HG02759 (cell line): ENCODE results near the gene NQO1.

Experiments used
- ATAC-seq: cut with Tn5 transposase; IDR thresholded peaks from one replicate; pipeline ENCODE4 v1.9.1; 2021; ENCODE audit warnings: mild to moderate bottlenecking, moderate library complexity; ENCODE audit not compliant: unreplicated experiment

Gene NQO1

DNA sequence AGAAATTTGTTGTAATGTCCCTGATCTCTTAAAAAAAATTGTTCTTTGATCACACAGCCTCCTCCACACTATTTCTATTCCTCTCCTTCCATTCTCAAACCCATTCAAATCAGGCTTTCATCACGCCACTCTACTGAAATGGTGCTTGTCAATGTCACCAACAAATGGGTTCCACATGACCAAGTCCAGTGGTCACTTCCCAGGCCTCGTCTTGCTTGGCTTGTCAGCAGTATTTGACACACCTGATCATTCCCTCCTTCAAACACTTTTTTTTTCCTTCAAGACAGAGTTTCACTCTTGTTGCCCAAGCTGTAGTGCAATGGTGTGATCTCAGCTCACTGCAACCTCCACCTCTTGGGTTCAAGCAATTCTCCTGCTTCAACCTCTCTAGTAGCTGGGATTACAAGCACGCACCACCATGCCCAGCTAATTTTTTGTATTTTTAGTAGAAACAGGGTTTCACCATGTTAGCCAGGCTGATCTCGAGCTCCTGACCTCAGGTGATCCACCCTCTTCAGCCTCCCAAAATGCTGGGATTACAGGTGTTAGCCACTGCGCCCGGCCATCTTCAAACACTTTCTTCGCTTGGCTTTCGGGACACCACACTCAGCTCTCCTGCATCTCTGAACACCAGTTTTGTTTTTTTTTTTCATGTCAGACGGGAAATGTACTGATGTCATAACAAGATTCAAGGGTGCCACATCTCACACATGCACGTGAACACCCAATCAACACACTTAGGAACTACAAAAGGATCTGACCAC, 18.3 kb downstream of the NQO1 start:
- ATAC-seq, result no peak

DNA sequence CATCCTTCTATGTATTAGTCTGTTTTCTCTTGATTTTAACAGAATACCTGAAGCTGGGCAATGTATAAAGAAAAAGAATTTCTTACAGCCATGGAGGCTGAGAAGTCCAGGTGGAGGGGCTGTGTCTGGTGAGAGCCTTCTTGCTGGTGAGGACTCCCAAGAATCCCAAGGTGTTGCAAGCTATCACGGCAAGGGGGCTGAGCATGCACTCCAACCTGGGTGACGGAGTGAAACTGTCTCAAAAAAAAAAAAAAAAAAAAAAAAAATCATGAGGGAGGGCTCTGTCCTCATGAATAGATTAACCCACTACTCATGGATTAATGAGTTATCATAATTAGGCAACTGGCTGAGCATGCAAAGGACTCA, 19.4 kb downstream of the NQO1 start:
- ATAC-seq, result no peak

DNA sequence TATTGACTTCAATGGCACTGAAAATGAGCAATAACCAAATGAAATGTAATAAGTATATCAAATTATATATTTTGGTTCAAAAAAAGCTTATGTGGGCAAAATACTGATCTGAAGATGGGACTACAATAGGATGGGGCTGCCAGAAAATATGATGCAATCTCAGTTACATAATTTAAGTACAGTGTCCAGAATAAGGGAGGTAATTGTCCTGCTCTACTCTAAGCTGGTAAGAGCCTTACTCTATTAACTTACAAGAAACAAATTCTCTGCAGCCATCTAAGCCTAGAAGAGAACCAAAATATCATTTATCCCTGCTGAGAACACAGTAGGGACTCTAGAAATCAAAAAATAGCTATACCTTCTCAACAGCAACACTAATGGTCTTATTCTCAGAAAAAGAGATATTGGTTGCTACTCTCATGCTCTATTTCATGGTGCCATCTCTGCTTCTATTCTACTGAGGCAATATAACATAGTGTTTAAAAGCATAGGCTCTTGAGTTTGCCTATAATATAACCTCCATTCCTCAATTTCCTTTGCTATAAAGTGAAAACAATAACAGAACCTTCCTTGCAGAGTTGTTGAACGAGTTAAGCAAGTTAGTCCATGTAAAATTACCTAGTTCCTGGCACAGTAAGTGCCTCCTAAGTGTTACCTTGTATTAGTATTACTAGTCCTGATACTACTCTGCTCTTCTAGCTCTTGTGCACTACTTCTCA, 19.9 kb downstream of the NQO1 start:
- no peak for ATAC-seq

DNA sequence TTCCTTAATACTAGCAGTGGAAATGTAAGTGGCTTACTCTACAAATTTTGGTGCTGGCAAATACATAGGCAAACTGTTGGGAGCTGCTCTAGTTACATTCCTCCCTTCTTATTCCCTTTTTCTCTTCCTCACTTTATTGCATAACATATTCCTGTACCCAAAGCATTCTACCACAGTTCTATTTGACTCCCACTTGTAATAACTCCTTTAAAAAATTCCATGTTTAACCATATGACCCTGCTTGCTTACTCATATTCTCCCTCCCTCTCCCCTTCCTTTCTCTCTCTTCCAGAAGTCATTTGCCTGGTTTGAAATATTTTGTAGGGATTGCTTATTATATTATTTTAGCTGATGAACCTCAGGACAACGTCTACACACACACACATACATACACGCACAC, 22.7 kb downstream of the NQO1 start:
- ATAC-seq, result no peak

DNA sequence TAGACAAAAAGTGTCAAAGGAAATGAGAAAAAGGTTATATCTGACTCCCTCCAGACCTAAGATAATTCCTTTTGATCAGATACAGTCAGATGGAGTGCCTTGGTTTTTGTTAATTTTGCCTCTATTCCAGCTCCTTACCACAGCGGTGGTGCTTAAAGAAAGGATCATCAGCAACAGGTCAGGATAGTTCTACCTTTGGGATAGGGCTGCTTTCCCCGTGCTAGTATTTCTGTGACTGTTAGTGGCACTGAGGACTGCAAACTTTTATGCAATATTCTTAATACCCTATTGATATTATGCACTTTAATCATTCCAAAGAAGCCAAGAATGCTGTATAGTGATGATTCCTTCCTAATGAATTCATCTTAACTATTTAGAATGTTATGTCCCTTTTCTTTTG, 24.5 kb downstream of the NQO1 start:
- ATAC-seq, result no peak

DNA sequence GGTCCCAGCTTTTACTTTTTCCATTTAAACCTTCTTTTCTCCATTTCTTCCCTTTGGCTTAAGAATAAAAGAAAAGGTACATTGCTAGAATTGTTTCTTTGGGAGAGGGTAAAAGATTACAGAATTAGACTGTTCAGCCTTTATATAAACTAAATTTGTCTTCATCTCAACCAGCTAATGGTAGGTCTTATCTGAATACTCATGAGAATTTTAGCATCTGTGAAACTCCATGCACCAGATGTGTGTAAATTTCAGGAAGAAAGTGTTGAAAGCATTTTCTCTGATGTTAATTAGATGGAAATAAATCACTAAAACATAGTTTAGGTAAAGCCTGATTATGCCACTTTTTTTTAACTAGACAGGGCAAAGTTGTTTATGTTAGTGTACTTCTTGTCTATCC, 24.9 kb downstream of the NQO1 start:
- ATAC-seq, result no peak

DNA sequence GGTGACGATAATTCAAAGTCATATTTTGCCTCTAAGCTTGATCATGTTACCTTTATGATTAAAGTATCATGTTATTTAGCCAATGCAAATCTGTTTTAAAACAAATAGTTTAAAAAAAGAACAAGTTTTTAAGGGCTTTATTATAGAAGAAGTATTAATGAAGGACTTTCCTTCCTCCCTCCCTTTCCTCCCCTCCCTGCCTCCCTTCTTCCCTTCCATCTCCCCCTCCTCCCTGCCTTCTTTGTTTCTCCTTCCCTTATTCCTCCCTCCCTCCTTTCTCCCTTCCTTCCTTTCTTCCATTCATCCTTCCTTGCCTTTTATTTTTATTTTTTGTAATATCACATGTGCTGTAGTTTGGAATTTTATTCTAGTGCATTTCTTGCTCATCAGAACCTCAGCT, 26.4 kb downstream of the NQO1 start:
- no peak for ATAC-seq

DNA sequence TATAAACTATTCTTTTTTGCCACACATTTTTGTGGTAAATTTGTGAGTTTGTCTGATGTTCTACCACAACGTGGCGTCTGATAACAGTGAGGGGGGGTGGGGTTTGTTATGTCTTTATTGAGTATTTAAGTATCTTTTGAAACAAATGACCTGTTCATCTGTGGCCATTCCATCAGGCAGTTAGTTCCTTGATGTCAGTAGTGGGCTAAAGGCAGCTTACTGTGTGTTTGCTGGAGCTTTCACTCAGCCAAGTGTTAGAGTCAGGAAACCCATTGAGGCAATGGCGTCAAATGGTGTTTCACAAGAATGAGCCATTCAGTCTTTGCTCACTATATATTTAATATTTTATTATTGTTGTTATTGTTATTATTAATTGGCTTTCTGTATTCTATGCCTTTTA, 28.0 kb downstream of the NQO1 start:
- ATAC-seq, result no peak

DNA sequence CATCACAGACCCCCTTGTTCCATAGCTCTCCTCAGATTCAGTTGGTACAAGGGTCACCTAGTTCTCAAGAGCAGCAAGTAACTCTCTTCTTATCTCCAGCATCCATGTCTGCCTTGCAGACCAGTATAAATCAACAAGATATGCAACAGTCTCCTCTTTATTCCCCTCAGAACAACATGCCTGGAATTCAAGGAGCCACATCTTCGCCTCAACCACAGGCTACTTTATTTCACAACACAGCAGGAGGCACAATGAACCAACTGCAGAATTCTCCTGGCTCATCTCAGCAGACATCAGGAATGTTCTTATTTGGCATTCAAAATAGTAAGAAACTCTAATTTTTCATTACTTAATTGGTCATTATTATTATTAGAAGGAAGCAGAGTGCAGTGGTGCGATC, 32.4 kb downstream of the NQO1 start:
- ATAC-seq, result no peak

DNA sequence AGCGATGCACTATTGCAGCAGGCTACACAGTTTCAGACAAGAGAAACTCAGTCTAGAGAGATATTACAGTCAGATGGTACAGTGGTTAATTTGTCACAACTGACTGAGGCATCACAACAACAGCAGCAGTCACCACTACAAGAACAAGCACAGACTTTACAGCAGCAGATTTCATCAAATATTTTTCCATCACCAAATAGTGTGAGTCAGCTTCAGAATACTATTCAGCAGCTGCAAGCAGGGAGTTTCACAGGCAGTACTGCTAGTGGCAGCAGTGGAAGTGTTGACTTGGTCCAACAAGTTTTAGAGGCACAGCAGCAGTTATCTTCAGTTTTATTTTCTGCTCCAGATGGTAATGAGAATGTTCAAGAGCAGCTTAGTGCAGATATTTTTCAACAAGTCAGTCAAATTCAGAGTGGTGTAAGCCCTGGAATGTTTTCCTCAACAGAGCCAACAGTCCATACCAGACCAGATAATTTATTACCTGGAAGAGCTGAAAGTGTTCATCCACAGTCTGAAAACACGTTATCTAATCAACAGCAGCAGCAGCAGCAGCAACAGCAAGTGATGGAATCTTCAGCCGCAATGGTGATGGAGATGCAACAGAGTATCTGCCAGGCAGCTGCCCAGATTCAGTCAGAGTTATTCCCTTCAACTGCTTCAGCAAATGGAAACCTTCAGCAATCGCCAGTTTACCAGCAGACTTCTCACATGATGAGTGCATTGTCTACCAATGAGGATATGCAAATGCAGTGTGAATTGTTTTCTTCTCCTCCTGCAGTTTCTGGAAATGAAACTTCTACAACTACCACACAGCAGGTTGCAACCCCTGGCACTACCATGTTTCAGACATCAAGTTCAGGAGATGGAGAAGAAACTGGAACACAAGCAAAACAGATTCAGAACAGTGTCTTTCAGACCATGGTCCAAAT, 34.1 kb downstream of the NQO1 start:
- no peak for ATAC-seq

DNA sequence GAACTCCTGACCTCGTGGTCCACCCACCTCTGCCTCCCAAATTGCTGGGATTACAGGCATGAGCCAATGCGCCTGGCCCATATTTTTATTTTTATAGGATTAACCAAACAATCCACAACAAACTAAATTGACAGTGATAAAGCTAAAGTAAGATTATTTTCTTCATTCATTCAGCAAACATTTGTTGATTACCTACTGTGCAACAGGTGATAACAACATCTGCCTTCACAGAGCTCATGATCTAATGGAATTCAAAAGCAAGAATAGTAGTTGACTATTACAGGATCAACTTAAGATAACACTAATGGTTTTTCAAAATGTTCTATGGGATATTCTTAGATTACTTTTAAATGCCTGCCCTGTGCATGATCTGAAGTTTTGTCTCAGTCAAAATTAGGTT, 37.8 kb downstream of the NQO1 start:
- ATAC-seq, result no peak

DNA sequence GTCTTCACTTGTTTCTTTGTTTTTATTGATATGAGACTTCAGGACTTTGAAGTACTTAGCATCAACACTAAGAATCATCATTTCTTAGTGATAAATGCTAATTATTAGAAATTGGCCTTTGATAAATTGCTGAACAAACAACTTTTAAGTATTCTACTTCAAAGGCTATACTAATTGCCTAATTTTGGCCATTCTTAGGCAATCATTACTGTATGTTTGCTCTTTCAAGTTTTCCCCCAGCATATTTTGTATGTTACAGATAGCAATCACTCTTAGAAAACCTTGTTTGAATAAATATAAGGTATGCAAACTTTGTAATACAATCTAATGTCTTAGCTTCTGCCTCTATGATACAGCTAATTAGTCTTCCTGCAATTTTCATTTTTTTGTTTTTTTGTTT, 46.0 kb downstream of the NQO1 start:
- ATAC-seq, result no peak

DNA sequence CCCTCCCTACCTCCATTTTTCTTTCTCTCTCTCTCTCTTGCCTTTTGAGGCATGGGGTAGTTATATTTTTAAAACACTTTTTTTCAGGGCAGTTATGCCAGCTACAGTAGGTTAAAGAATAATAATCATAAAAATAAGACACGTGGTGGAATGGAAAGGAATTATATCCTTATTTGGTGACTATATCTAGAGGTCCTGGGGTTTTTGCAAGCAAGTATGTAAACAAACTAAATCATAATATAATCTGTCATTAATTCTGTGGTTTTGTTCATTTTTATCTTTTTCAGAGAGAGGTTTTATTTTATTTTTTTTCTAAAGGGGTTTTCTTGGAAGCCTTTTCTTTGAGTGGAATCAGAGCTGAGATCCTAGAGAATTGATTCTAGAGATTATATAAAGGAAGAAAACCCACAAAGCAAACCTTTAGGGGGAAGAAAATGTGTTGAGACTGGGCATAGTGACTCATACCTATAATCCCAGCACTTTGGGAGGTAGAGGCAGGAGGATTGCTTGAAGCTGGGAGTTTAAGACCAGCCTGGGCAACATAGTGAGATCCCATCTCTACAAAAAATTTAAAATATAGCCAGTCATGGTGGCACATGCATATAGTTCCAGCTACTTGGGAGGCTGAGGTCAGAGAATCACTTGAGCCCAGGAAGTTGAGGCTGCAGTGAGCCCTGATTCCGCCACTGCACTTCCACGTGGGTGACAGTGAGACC, 53.2 kb downstream of the NQO1 start:
- ATAC-seq, result no peak

DNA sequence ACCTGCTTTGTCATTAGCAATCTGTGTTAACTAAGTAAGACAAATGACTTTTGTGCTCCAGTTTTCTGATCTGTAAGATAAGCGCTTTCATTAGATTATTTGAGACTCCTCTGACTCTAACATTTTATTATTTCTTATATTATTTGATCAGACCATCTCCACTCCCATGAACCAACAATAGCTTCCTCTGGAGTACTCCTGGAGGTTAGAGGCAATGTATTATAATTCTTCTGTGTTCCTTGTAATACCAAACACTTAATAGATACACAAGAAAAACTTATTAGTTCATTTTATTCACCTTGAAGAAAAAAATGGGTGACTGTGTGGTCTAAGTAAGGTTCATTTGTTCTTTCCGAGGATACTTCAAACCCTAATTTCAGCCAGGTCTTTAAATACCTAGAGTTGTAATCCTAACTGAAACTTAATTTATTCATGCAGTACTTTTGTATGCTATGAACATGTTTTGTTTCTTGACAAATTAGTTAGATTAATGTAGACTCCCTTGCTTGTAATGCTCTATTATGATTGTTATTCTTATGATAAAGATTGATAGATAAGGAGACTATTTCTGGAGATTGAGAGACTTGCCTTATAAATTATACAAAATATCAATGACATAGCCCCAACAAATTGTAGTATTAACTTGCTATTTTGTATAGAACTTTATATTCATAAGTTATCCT, 53.9 kb downstream of the NQO1 start:
- no peak for ATAC-seq

DNA sequence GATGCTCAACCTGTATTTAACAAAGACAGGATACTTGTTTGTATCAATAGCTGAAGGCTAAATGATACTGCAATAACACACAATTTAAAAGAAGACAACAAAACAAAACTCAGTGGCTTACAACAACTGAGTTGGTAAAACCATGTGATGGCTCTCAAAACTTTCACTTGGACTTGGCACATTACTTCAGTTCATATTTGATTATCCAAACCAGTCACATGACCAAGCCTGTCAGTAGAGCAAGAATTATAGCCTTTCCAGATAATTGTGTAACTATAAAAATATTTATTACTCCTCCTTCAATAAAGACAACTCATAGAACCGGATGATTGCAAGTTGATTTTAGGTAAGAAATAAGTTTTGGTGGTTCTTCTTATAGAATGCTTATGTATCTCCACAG, 56.8 kb downstream of the NQO1 start:
- no peak for ATAC-seq

DNA sequence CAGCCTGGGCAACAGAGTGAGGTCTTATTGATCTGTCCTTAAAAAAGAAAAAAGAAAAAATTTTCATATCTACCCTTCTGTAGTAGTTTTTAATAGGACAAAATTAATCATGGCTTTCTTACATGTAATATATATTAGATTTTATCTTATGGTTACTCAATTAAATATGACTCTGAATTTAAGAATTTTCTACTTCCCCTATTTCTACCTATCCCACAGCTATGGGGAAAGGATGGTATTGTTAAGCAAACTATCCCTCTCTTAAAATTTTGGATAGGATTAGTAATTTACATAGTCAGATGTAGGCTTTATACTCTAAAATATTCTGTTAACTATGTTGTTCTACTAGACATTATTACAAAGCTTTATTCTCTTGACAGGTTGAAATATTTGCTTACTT, 62.5 kb downstream of the NQO1 start:
- ATAC-seq, result no peak

DNA sequence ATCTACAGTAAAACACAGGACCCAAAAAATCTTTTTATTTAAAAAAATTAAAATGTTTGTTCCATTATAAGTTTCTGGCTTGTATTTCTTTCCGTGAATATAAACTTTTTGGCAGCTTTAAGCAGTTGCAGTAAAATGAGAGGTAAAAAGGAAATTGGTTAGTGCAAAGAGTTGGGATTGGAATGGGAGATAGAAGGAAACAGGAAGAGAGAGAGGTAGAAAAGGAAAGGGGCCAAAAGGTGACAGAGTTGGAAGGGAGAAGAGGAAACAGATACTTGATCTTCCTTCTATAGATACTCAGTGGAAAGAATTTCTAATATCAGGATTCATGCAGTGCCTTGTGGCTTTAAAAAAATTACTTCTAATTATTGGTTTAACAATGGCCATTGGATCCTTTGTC, 63.5 kb downstream of the NQO1 start:
- no peak for ATAC-seq

DNA sequence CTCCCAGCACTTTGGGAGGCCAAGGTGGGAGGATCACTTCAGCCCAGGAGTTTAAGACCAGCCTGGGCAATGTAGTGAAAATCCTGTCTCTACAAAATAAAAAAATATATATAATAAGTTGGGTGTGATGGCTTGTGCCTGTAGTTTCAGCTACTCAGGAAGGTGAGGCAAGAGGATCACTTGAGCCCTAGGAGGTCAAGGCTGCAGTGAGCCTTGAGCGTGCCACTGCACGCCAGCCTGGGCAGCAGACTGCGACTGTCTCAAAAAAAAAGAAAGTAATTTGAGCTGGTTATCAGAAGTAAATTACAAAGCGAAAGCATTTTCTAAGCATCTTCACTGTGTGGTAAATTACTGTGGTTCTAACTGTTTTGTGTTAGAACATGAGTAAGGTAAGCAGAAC, 66.2 kb downstream of the NQO1 start:
- no peak for ATAC-seq
